HG03575 (cell line): ENCODE results near the gene PRR5L.

Source experiments
- ATAC-seq: cut with Tn5 transposase; IDR thresholded peaks from one replicate; pipeline ENCODE4 v1.9.1; 2021; ENCODE audit not compliant: unreplicated experiment, insufficient number of reproducible peaks, low FRiP score; ENCODE audit errors: extremely low read depth

The PRR5L gene

GRCh38 chr11:36278531-36279282, 17.4 kb upstream of the PRR5L start:
- no peak for ATAC-seq

- ATAC-seq = no peak
Measured at GRCh38 chr11:36280531-36280930, 15.6 kb upstream of the PRR5L start.

- ATAC-seq = no peak
Measured at GRCh38 chr11:36281850-36282249, 14.2 kb upstream of the PRR5L start.

- no peak for ATAC-seq
Measured at GRCh38 chr11:36282926-36283325, 13.2 kb upstream of the PRR5L start.

GRCh38 chr11:36288442-36289225, 7.5 kb upstream of the PRR5L start:
- ATAC-seq = no peak

GRCh38 chr11:36289226-36289852, 6.7 kb upstream of the PRR5L start, which contains the start of gene COMMD9:
TSS of gene COMMD9 (minus strand) at chr11:36289424. CDS start at chr11:36289412, 12 bp downstream.
- peak; percentile 93 for ATAC-seq

- ATAC-seq = no peak
Measured at GRCh38 chr11:36292311-36292722, 3.8 kb upstream of the PRR5L start.

- ATAC-seq = no peak
Measured at GRCh38 chr11:36296884-36297543, 926 bp downstream of the PRR5L start.

- no peak for ATAC-seq
Measured at GRCh38 chr11:36300650-36301049, 4.6 kb downstream of the PRR5L start.

GRCh38 chr11:36304351-36304750, 8.3 kb downstream of the PRR5L start:
- ATAC-seq = no peak

- ATAC-seq = no peak
Measured at GRCh38 chr11:36305047-36305446, 9.0 kb downstream of the PRR5L start.

GRCh38 chr11:36306888-36307287, 10.8 kb downstream of the PRR5L start:
- ATAC-seq = no peak

- ATAC-seq = no peak
Measured at GRCh38 chr11:36308577-36308976, 12.5 kb downstream of the PRR5L start.

GRCh38 chr11:36309779-36310178, 13.7 kb downstream of the PRR5L start:
- no peak for ATAC-seq

GRCh38 chr11:36311926-36312595, 16.0 kb downstream of the PRR5L start:
- no peak for ATAC-seq

GRCh38 chr11:36312611-36313472, 16.8 kb downstream of the PRR5L start:
- no peak for ATAC-seq

GRCh38 chr11:36313750-36314433, 17.8 kb downstream of the PRR5L start:
- no peak for ATAC-seq

GRCh38 chr11:36314434-36314767, 18.3 kb downstream of the PRR5L start:
- ATAC-seq = no peak
